K562 (cell line): ENCODE results near the gene GMEB2. TPM values are rescaled to one million over a fixed set of nuclear protein-coding genes. Genes with fewer than 3 reads are reported as not detected.

ENCODE experiments used
- BRD4 ChIP-seq: fragments of 200-600 bp; sonication (generic); IDR thresholded peaks from 2 replicates; pipeline ENCODE4 v1.6.1; 2017; ENCODE audit warnings: inconsistent platforms
- CEBPZ ChIP-seq: fragments of 150-350 bp; IDR thresholded peaks from 2 replicates; pipeline ENCODE4 v1.6.1; 2014; ENCODE audit warnings: low read depth, mild to moderate bottlenecking, low read length, borderline replicate concordance
- HDAC6 ChIP-seq: IDR thresholded peaks from 2 replicates; pipeline ENCODE4 v1.6.1; 2012; ENCODE audit warnings: low read depth, mild to moderate bottlenecking, control low read depth, inconsistent platforms, low read length, moderate library complexity
- KAT8 ChIP-seq: fragments of 450-650 bp; IDR thresholded peaks from 2 replicates; pipeline ENCODE4 v1.6.1; 2016; ENCODE audit warnings: low read depth, mild to moderate bottlenecking
- MGA ChIP-seq: fragments of 450-650 bp; IDR thresholded peaks from 2 replicates; pipeline ENCODE4 v1.6.1; 2016; ENCODE audit warnings: mild to moderate bottlenecking, moderate library complexity
- MTA1 ChIP-seq: fragments of 450-650 bp; IDR thresholded peaks from 2 replicates; pipeline ENCODE4 v1.6.1; 2017; ENCODE audit warnings: borderline replicate concordance
- ZZZ3 ChIP-seq: fragments of 450-650 bp; IDR thresholded peaks from 2 replicates; pipeline ENCODE4 v1.6.1; 2016; ENCODE audit warnings: antibody characterized with exemption, mild to moderate bottlenecking, moderate library complexity
- polyA plus RNA-seq, 8 experiments: library from polyadenylated mRNA; depleted of rRNA in 4 of 8; stranded (reverse) in 5 of 8; unstranded in 3 of 8; fragments of >200 nt; fragmentation: Nextera tagmentation in 2 of 8; fragmentation: Illumina TruSeq in 1 of 8; extraction: Ambion mirVana in 2 of 8; extraction: Trizol in 1 of 8; gene quantifications; 2 replicates each; pipeline versions ENCODE4 v1.2.1 to v1.2.3, GENCODE V29; 2011 to 2014; ENCODE audit warnings: inconsistent platforms in 1 of 8, missing spikeins in 1 of 8
- total RNA-seq, 7 experiments: library from RNA; depleted of rRNA in 6 of 7; stranded (reverse); fragments of >200 nt in 6 of 7; fragmentation: Illumina TruSeq in 2 of 7; extraction: Trizol in 2 of 7; gene quantifications; 2 replicates each; pipeline versions ENCODE4 v1.2.1 to v1.2.3, GENCODE V29; 2011 to 2021; ENCODE audit warnings: low replicate concordance in 1 of 7

GMEB2 gene
- total and polyA plus RNA-seq, 9 of the 15 experiments (the other 6 are each of a cell fraction or from before 2014, with no cell fraction given), result 0.03 to 13.9 (median 6.3) TPM

DNA sequence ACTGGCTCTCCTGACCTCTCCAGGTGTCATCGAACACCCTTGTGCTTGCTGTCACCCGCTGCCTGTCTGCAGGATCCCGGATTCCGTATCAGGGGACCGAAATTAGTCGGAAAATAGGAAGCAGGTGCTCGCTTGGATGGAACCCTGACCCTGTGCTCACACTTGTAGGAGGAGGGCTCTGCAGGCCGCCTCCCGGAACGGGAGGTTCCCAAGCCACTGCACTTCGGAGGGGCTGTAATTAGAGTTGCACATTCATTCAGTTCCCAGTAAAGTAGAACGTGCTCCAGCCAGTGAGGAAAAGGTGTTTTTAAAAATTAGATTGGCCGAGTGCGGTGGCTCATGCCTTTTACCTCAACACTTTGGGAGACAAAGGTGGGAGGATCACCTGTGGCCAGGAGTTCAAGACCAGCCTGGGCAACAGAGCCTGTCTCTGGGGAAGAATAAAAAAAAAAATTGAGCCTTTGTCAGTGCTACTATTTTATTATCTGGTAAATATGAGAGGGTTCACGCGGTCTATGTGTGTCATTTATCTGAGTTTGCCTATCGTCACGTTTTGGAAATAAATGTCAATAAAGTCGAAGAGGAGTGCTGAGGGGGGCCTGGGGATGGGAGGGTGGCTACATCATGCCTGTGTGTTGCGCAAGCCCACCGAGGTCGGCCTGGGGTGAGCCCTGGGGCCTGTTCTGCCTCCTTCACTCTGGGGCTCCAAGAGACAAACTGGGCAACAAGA lies 1.5 kb upstream of the GMEB2 start (continued):
- peak; percentile 91 for TF ChIP-seq MGA
- no peak for TF ChIP-seq HDAC6
- TF ChIP-seq CEBPZ, result no peak
- 0 out of 2 replicates have a peak, but pooled peaks have one; percentile 56 for TF ChIP-seq MTA1
- peak; percentile 41; the same call in 1 of the 2 replicates for TF ChIP-seq BRD4
- no peak for TF ChIP-seq ZZZ3
- no peak for TF ChIP-seq KAT8
